ENCODE measurements around the gene DCP1B. TPM values are rescaled to one million over a fixed set of nuclear protein-coding genes. Genes with fewer than 3 reads are reported as not detected.

DCP1B gene
- total and polyA plus RNA-seq, 2 of the 4 experiments (the other 2 are of a cell fraction), result 13.3 to 19.7 TPM

DNA sequence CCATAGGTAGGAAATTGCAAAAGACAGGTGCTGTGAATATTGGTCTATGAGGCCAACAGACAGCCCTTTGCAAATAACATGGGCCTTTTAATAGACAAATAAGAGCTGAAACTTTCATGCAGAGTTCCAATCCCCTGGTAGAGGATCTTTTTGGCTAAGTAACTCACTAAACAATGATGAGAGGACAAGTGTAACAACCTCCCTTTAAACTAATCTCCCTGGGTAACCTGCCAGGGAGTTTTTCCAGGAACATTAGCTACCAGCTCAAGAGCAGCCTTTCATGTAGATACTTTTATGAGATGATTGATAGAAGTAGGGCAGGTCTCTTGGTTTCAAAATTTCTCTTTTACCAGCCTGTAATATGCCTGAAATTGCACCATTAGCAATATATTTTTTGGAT lies 34.8 kb upstream of the DCP1B start:
- Histone ChIP-seq H3K9me3 (ENCODE audit: control insufficient read depth, insufficient read depth, low read length) (no peaks in the 10 kb centered on the region), H3K56ac (ENCODE audit: extremely low read depth, insufficient read depth, low read length) (no peak overlapping the region), H2BK5ac (ENCODE audit: low read depth, low read length, poor library complexity, severe bottlenecking) (no peak overlapping the region), H4K91ac (ENCODE audit: insufficient read depth, low read depth, low read length) (no peak overlapping the region), H2BK120ac (ENCODE audit: low read depth, low read length) (no peak overlapping the region), H3K23ac (ENCODE audit: low read depth, low read length) (no peak overlapping the region), H2BK15ac (ENCODE audit: low read depth, low read length) (no peak overlapping the region), H2AFZ (replicated peaks; ENCODE audit: low read length, poor library complexity) (no peak overlapping the region), H3K4me2 (ENCODE audit: low read depth, low read length) (no peak overlapping the region), H2AK9ac (replicated peaks; ENCODE audit: low read depth, low read length, poor library complexity) (no peak overlapping the region), H4K20me1 (ENCODE audit: insufficient read depth, low read length) (no peaks in the 10 kb centered on the region), H2BK20ac (ENCODE audit: low read depth, low read length) (no peak overlapping the region), H3K4me1 (ENCODE audit: control insufficient read depth, insufficient read depth, low read length) (no peaks in the 10 kb centered on the region), H3K79me1 (ENCODE audit: low read depth in 1 of 2, low read length in 2 of 2) (no peaks in the 10 kb centered on the region), H3K27ac (ENCODE audit: insufficient read depth, low read length) (no peak overlapping the region), H3K4me3 (ENCODE audit: insufficient read depth, low read depth, low read length) (no peak overlapping the region), H3K9me1 (ENCODE audit: insufficient read depth, low read length) (no peaks in the 10 kb centered on the region), H2AK5ac (ENCODE audit: low read depth, low read length) (no peak overlapping the region), H3K14ac (replicated peaks; ENCODE audit: low read depth, low read length) (no peak overlapping the region), H4K5ac (ENCODE audit: low read depth, low read length) (no peak overlapping the region), H3K36me3 (ENCODE audit: control insufficient read depth, insufficient read depth, low read length) (no peaks in the 10 kb centered on the region), H4K8ac (ENCODE audit: low read depth in 2 of 2, low read length in 2 of 2) (no peak overlapping the region), H3K27me3 (ENCODE audit: control insufficient read depth, insufficient read depth, low read length) (peaks cover 37% of the 10 kb centered on the region), H3K9ac (ENCODE audit: low read depth, low read length) (no peak overlapping the region), H3K4ac (ENCODE audit: low read depth, low read length) (no peak overlapping the region), H3K18ac (ENCODE audit: low read depth, low read length) (no peak overlapping the region)
- DNase-seq (no peak), ATAC-seq (ENCODE audit: low read depth) (no peak)
- no TSS peak for BruUV-seq (replicated peaks)
- intact Hi-C loops (cut with micrococcal nuclease) (no loop called here), in situ Hi-C loops (cut with MboI; ENCODE audit: low sequenced_read_pairs) (no loop called here), dilution Hi-C loops (cut with HindIII; ENCODE audit: low sequenced_read_pairs, unreplicated experiment) (no loop called here)
- TF ChIP-seq MAZ (IDR thresholded peaks at IDR 0.05; ENCODE audit: borderline replicate concordance, low read depth, low read length) (no peak), SMC3 (IDR thresholded peaks at IDR 0.05; ENCODE audit: low read depth, low read length) (no peak), FOS (IDR thresholded peaks at IDR 0.05; ENCODE audit: low read depth, low read length) (no peak), CEBPB (IDR thresholded peaks at IDR 0.05; ENCODE audit: low read depth, low read length) (no peak), RAD21 (IDR thresholded peaks at IDR 0.05; ENCODE audit: low read length) (no peak), BHLHE40 (IDR thresholded peaks at IDR 0.05; ENCODE audit: low read depth, low read length) (no peak), CHD1 (IDR thresholded peaks at IDR 0.05; ENCODE audit: low read depth, low read length) (no peak)
- TF ChIP-seq, protein P1, sequence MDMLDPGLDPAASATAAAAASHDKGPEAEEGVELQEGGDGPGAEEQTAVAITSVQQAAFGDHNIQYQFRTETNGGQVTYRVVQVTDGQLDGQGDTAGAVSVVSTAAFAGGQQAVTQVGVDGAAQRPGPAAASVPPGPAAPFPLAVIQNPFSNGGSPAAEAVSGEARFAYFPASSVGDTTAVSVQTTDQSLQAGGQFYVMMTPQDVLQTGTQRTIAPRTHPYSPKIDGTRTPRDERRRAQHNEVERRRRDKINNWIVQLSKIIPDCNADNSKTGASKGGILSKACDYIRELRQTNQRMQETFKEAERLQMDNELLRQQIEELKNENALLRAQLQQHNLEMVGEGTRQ (IDR thresholded peaks at IDR 0.05; ENCODE audit: low read depth, low read length), result no peak
- ChIA-PET CTCF (no interaction called here), POLR2A (ENCODE audit: unreplicated experiment) (no interaction called here)
